UCSD-AML1 (cell line): ENCODE results near the gene SENP5.

Experiments
- DNase-seq: peaks from one replicate; lab custom pipeline; 2025; ENCODE audit not compliant: unreplicated experiment; lab: John Stamatoyannopoulos, UW

Gene SENP5

GRCh38 chr3:196883361-196883760, 15.6 kb downstream of the SENP5 start:
- DNase-seq: no peak

DNA sequence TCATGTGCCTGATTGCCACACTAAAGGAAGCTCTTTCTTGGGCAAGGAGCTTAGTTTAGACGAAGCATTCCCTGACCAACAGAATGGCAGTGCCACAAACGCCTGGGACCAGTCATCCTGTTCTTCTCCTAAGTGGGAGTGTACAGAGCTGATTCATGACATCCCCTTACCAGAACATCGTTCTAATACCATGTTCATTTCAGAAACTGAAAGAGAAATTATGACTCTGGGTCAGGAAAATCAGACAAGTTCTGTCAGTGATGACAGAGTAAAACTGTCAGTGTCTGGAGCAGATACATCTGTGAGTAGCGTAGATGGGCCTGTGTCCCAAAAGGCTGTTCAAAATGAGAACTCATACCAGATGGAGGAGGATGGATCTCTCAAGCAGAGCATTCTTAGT, 18.4 kb downstream of the SENP5 start:
- DNase-seq: no peak

- no peak for DNase-seq
Observed at GRCh38 chr3:196889844-196890708, 22.4 kb downstream of the SENP5 start.

DNA sequence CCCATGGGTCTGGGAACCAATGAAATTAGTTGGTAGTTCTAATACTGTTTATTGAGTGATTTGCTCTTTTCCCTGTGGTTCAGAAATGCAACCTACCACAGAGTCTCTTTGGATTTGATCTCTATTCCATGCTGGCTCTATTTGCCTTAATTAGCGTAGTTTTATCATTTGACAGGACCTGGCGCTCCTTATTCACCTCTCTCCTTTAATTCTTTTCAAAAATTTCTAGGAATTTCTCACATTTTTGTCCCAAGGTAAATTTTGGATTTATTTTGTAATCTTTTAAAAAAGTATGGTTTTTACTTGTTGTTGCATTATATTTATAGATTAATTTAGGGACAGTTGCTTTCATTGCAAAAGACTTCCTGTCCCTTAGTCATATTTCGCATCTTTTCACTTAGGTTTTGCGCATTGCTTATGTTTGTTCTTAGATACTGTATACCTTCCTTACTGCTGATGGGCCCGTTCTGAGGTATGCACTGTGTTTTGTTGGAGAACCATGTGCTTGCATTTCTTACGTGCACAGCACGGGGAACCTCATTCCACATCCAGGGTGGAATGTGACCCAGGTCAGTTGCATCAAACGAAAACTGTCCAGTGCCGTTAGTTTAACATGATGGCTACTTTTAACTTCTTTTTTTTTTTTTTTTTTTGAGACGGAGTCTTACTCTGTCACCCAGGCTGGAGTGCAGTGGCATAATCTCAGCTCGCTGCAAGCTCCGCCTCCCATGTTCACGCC, 27.0 kb downstream of the SENP5 start:
- DNase-seq: no peak

DNA sequence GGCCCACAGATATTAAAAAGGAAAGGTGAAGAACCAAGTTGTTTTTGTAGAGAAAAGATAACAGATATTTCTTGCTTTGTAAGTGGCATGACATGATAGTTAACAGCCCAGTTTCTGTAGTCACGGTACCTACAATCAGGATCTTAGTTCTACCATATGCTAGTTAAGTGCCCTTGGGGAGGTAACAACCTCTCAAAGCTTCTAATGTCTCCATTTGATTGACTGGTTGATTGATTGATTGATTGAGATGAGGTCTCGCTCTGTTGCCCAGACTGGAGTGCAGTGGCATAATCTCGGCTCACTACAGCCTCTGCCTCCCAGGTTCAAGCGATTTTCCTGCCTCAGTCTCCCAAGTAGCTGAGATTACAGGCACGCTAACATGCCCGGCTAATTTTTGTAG, 28.5 kb downstream of the SENP5 start:
- DNase-seq: no peak

DNA sequence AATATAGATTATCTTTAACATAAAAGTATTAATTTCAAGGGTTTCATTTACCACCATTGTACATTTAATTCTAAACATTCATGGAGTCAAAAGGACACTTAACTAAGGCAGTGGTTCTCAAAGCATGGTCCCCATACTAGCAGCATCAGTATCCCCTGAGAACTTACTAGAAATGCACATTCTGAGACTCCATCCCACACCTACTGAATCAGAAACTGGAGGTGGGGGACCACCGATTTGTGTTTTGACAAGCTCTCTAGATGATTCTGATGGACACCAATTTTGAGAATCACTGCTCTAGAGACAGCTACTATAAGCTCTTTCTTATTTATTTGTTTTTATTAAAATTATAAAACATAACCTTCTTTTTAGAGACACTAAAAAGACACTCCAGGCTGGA, 34.0 kb downstream of the SENP5 start:
- DNase-seq: no peak

GRCh38 chr3:196902296-196902695, 34.6 kb downstream of the SENP5 start:
- no peak for DNase-seq

DNA sequence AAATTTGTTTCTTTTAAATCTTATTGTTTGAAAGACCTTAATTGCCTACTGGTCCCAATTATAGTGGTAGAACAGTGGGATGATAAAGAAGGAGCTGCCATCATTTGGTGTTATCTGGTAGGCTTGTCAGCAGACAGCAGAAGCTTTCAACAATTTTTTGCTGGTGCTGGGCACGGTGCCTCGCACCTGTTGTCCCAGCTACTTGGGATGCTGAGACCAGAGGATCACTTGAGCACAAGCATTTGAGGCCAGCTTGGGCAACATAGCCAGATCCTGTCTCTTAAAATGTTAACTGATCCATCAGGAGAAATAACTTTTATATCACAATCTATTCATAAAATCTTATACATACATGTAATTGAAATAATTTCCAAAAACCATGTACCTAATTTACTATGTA, 36.0 kb downstream of the SENP5 start:
- no peak for DNase-seq

- no peak for DNase-seq
Observed at GRCh38 chr3:196914866-196915265, 47.1 kb downstream of the SENP5 start.

GRCh38 chr3:196915375-196915774, 47.7 kb downstream of the SENP5 start:
- no peak for DNase-seq

- DNase-seq: no peak
Observed at GRCh38 chr3:196916221-196916620, 48.5 kb downstream of the SENP5 start.

DNA sequence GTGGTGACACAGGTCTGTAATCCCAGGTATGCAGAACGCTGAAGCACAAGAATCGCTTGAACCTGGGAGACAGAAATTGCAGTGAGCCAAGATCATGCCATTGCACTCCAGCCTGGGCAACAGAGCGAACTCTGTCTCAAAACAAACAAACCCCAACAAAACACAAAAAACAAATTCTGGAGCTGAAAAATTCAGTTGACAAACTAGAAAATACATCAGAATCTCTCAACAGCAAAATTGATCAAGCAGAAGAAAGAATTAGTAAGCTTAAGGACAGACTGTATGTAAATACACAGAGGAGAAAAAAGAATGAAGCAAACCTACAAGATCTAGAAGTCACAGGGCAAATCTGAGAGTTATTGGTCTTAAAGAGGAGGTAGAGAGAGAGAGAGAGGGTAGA, 49.3 kb downstream of the SENP5 start:
- no peak for DNase-seq

GRCh38 chr3:196918968-196919367, 51.2 kb downstream of the SENP5 start:
- no peak for DNase-seq

- DNase-seq: no peak
Observed at GRCh38 chr3:196920733-196921132, 53.0 kb downstream of the SENP5 start.

DNA sequence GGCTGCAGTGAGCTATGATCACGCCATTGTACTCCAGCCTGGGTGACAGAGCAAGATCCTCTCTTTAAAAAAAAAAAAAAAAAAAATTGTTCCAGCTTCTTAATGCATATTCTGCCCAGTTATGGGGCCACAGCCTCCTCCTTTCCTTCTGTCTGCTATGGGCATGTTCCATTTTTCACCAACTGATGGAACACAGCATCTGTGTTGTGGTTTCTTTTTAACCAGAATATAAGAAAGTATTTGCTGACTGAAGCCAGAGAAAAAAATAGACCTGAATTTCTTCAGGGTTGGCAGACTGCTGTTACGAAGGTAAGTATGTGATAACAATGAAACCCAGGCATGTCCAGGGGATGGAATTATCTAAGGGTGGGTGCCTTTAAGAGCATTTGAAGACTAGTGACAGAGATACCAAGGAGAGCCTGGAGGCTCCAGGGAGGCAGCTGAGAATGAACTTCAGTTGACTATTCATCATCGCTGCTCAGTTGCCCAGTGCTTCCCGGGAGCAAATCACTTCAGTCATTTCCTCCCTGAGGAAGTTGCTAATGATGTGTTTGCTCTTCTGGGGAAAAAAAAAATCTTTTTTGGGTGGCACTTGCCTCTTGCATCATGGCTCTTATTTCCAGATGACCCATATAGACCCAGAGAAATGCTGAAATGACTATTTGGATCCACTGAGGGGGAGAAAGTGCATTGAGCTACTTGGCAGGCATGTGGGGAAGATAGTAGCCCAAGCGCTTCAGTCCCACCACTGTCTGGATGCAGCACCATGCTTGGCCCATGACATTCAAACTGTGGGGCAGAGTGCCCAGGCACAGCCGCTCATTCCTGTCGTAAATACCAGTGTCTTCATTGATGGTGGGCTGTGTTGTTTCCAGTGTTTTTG, 60.1 kb downstream of the SENP5 start:
- no peak for DNase-seq

DNA sequence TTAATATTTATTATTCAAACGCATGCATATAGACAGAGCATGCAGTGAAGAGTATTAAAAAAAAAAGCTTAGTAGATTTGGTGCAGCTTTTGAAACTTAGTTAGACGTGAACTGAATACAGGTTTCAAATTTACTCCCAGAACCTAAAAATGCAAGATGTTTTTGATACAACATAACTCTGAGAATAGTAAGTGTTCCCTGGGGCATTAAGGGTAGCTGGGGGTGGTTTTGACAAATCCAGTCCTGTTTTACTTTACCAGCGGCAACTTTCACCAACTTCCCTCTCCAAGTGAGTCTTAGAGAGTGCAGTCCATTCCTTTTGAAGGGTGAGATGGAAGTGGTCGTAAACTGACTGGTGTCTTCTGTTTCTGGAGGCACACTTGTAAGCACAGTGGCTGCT, 63.4 kb downstream of the SENP5 start:
- no peak for DNase-seq

DNA sequence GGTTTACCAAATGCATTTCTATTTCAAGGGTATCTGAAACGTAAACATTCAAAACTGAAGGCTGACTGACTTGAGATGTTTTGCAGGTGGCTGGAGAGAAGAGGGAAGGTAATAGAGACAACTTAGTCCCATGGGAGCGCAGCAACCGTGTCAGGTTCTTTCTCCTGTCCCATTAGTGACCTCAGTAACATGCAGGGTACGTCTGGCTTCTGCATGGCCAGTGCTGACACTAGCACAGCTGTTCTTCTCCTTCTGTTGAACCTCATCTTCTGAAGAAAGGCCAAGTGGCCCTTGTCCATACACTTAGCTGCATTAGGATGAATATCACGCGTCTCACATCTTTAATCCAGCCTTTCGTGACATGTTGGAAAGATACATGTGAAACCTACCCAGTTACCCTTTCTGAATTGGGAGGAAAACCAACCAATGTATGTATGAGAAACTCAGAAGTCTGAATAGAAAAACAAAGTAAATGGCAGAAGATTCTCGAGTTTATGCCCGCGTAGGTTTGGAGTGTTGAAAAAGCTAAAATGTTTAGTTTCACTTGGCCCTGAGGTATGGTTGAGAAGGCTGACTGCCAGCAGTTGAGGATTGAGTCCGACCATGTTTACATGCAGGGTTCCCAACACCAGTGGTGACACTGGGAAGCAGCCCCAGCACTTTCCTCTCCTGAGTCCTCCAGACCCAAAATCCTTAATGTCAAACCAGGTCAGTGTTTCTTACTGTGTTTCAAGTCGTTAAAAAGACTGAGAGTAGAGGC, 64.3 kb downstream of the SENP5 start:
- no peak for DNase-seq

- DNase-seq: no peak
Observed at GRCh38 chr3:196932600-196932999, 64.9 kb downstream of the SENP5 start.

GRCh38 chr3:196936288-196936687, 68.6 kb downstream of the SENP5 start:
- no peak for DNase-seq

- DNase-seq: no peak
Observed at GRCh38 chr3:196938124-196938523, 70.4 kb downstream of the SENP5 start.

DNA sequence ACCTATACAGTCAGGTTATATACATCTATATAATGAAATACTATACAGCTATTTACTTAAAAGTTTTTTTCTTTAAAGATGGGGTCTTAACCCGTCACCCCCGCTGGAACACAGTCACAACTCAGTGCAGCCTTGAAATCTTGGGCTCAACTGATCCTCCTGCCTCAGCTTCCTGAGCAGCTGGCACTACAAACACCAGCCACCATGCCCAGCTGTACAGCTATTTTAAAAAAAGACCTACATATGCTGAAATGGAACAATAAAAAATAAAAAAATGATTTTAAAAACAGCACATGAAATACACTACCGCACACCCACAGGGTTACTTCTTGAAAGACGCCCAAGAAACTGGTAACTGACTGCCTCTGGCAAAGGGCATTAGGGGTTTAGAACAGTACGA, 70.9 kb downstream of the SENP5 start:
- no peak for DNase-seq
